Measurements from ENCODE around the gene ATM.
"Not testable (repeated sequence)": the region's sequence is repeated elsewhere in the genome, so short reads cannot be mapped to it uniquely, and the experiment has no call there.

ATM gene

GRCh38 chr11:108403052-108403451 lies 180.2 kb downstream of the ATM start:
- DNase-seq (ENCODE audit: insufficient read length, low spot score) (no peak), FAIRE-seq (no peak)
- TF ChIP-seq POLR2AphosphoS5 (IDR thresholded peaks at IDR 0.05; ENCODE audit: low read depth, low read length) = no peak
- TF ChIP-seq POLR2A (IDR thresholded peaks at IDR 0.05; ENCODE audit: low read depth, low read length) = no peak
- no peak for TF ChIP-seq TAF1 (IDR thresholded peaks at IDR 0.05; ENCODE audit: low read depth, low read length)

GRCh38 chr11:108405706-108406105 lies 182.8 kb downstream of the ATM start:
- TF ChIP-seq SPI1 (IDR thresholded peaks at IDR 0.05; ENCODE audit: low read depth, low read length) (no peak), POLR2A (IDR thresholded peaks at IDR 0.05; ENCODE audit: low read depth, low read length) (no peak), TAF1 (IDR thresholded peaks at IDR 0.05; ENCODE audit: low read depth, low read length) (no peak), POLR2AphosphoS5 (IDR thresholded peaks at IDR 0.05; ENCODE audit: low read depth, low read length) (no peak), PAX5 (IDR thresholded peaks at IDR 0.05; ENCODE audit: insufficient read depth, low read length, severe bottlenecking) (no peak), POU2F2 (IDR thresholded peaks at IDR 0.05; ENCODE audit: low read depth, low read length) (no peak)
- no peak for FAIRE-seq
- no peak for DNase-seq (ENCODE audit: insufficient read length, low spot score)

- FAIRE-seq (no peak), DNase-seq (ENCODE audit: insufficient read length, low spot score) (no peak)
- TF ChIP-seq SPI1 (IDR thresholded peaks at IDR 0.05; ENCODE audit: low read depth, low read length) (no peak), POLR2AphosphoS5 (IDR thresholded peaks at IDR 0.05; ENCODE audit: low read depth, low read length) (no peak), POU2F2 (IDR thresholded peaks at IDR 0.05; ENCODE audit: low read depth, low read length) (no peak), POLR2A (IDR thresholded peaks at IDR 0.05; ENCODE audit: low read depth, low read length) (no peak)
These were observed 192.1 kb downstream of the ATM start for GRCh38 chr11:108414958-108415357.

DNA sequence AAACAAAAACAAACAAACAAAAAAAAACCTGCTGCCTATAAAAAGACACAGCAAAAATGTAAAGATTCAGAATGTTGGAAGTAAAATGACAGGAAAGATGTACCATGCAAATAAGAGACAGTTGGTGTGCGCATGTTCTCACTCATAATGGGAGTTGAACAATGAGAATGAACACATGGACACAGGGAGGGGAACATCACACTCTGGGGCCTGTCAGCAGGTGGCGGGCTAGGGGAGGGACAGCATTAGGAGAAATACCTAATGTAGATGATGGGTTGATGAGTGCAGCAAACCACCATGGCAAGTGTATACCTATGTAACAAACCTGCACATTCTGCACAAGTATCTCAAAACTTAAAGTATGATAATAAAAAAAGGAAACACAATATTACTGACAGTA lies 194.7 kb downstream of the ATM start:
- FAIRE-seq; DNase-seq (ENCODE audit: insufficient read length, low spot score): not testable (repeated sequence)
